ENCODE measurements around the gene PSMB10.

PSMB10 gene

DNA sequence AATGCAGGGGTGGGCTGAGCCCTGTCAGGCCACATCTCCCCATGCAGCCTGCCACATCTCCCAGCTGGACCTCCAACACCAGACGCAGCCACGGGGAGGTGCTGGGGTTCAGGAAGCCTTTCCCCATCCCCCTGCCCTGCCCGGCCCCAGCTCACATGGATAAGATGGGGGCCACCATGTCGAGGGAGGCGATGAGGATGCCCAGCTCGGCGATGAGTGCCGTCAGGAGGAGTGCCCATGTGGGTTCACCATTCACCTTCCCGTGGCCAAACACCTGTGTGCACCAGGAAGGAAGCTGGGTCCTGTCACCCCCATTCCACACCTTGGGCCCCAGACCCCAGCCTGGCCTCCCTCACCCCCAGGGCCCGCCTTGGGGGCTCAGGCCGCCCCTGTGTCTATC, 13.0 kb upstream of the PSMB10 start:
- H3K79me1 ChIP-seq (replicated peaks; ENCODE audit: low read length, poor library complexity, severe bottlenecking), result peaks cover 59% of the 10 kb centered on the region
- H3K4me2 ChIP-seq (ENCODE audit: low read length, poor library complexity, severe bottlenecking), result no peak overlapping the region
- H3K9ac ChIP-seq (ENCODE audit: low read length), result no peak overlapping the region
- H2AFZ ChIP-seq (ENCODE audit: low read depth, low read length), result no peak overlapping the region
- H4K8ac ChIP-seq (ENCODE audit: low read length), result no peak overlapping the region
- H2BK15ac ChIP-seq (ENCODE audit: low read depth, poor library complexity, severe bottlenecking), result no peak overlapping the region
- H2BK120ac ChIP-seq (ENCODE audit: low read depth, low read length), result no peak overlapping the region
- H3K9me3 ChIP-seq (ENCODE audit: control insufficient read depth, low read length), result no peaks in the 10 kb centered on the region
- H3K18ac ChIP-seq (ENCODE audit: low read depth in 1 of 2, low read length in 2 of 2), result no peak overlapping the region
- peaks cover 93% of the 10 kb centered on the region in 2 experiments for H3K36me3 ChIP-seq (ENCODE audit: control insufficient read depth in 1 of 2, insufficient read depth in 2 of 2, low read depth in 1 of 2, low read length in 2 of 2)
- no peak overlapping the region for H3K23ac ChIP-seq (ENCODE audit: low read length in 2 of 2)
- H3K27ac ChIP-seq (ENCODE audit: low read length, poor library complexity, severe bottlenecking), result no peak overlapping the region
- H3K4me3 ChIP-seq (ENCODE audit: insufficient read depth in 1 of 2, low read depth in 1 of 2, low read length in 2 of 2), result no peak overlapping the region
- H2AK5ac ChIP-seq (ENCODE audit: low read length, severe bottlenecking), result no peak overlapping the region
- no peak overlapping the region for H3K4ac ChIP-seq (ENCODE audit: low read depth in 1 of 2, low read length in 2 of 2)
- WGBS, result 97% methylated on average over 11 of the region's 11 CpGs
- H4K91ac ChIP-seq (ENCODE audit: low read length), result peak overlapping the region; percentile 21
- no peak overlapping the region for H2BK5ac ChIP-seq (ENCODE audit: low read depth, low read length, poor library complexity, severe bottlenecking)
- no peaks in the 10 kb centered on the region for H3K27me3 ChIP-seq (ENCODE audit: control insufficient read depth in 1 of 2, insufficient read depth in 1 of 2, low read length in 2 of 2)
- H3K14ac ChIP-seq (ENCODE audit: low read length in 2 of 2), result no peak overlapping the region
- H2BK12ac ChIP-seq (ENCODE audit: low read length in 2 of 2), result no peak overlapping the region
- peaks cover 6% of the 10 kb centered on the region for H3K4me1 ChIP-seq (ENCODE audit: control insufficient read depth, insufficient read depth, low read depth, low read length)
- DNase-seq, result no peak

DNA sequence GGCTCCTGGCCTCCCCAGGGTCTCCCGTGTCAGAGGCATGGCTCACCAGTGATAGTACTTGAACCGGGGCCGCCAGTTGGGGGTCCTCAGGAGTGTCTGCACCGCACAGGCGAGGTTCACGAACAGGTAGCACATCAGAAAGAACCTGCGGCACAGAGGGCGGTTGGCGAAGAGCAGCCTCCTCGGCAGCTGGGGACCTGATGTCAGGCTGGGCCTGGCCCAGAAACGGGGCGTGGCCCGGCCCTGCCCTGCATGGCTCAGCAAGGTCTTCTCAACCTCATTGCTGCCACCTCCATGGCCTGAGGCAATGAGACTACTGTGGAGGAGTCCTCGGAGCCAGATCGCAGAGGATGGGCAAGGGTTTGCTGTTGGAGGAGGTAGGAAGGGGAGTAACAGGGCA, 11.4 kb upstream of the PSMB10 start:
- no peak overlapping the region for H2BK120ac ChIP-seq (ENCODE audit: low read depth, low read length)

DNA sequence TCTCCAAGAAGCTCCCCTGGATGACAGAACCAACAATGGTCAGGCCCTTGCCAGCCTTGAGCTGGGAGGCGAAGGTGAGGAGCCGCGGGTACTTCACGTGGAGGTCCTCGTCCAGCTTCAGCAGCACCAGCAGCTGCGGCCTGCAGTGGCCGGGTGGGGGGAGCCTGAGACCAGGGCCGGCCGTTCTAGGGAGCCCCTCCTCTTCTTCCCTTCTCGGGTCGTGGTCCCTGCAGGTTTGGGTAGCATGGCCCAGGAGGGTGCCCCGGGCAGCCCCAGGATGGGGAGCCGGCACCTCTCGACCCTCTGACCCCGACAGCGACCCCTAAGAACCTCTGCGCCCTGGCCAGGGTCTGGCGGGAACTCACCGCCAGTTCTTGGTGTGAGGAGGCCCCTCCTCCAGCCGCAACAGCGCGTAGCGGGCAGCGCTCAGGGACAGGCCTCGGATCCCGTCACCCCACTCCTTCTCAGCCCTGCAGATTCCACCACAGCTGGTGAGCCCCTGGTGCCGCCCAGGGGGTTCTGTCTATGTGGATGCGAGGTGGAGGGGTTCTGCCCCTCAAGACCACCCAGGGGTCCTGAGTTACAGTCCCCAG, 10.4 kb upstream of the PSMB10 start:
- Histone ChIP-seq H2AK5ac (ENCODE audit: low read length, severe bottlenecking) (no peak overlapping the region), H3K27ac (ENCODE audit: low read length, poor library complexity, severe bottlenecking) (no peak overlapping the region), H3K18ac (ENCODE audit: low read depth in 1 of 2, low read length in 2 of 2) (no peak overlapping the region), H2BK15ac (ENCODE audit: low read depth, poor library complexity, severe bottlenecking) (no peak overlapping the region), H3K23ac (ENCODE audit: low read length in 2 of 2) (no peak overlapping the region), H3K4ac (ENCODE audit: low read depth in 1 of 2, low read length in 2 of 2) (no peak overlapping the region), H3K9me3 (ENCODE audit: control insufficient read depth, low read length) (no peaks in the 10 kb centered on the region), H2AFZ (ENCODE audit: low read depth, low read length) (no peak overlapping the region), H3K14ac (ENCODE audit: low read length in 2 of 2) (no peak overlapping the region), H3K4me2 (ENCODE audit: low read length, poor library complexity, severe bottlenecking) (no peak overlapping the region), H4K91ac (ENCODE audit: low read length) (no peak overlapping the region), H3K4me1 (ENCODE audit: control insufficient read depth, insufficient read depth, low read depth, low read length) (peaks cover 18% of the 10 kb centered on the region), H3K36me3 (ENCODE audit: control insufficient read depth in 1 of 2, insufficient read depth in 2 of 2, low read depth in 1 of 2, low read length in 2 of 2) (peaks cover 93 to 99% of the 10 kb centered on the region in 2 experiments), H2BK12ac (ENCODE audit: low read length in 2 of 2) (no peak overlapping the region), H4K8ac (ENCODE audit: low read length) (no peak overlapping the region), H2BK120ac (ENCODE audit: low read depth, low read length) (no peak overlapping the region), H2BK5ac (ENCODE audit: low read depth, low read length, poor library complexity, severe bottlenecking) (no peak overlapping the region), H3K79me1 (replicated peaks; ENCODE audit: low read length, poor library complexity, severe bottlenecking) (peaks cover 56% of the 10 kb centered on the region), H3K4me3 (ENCODE audit: insufficient read depth in 1 of 2, low read depth in 1 of 2, low read length in 2 of 2) (no peak overlapping the region), H3K9ac (ENCODE audit: low read length) (no peak overlapping the region), H3K27me3 (ENCODE audit: control insufficient read depth in 1 of 2, insufficient read depth in 1 of 2, low read length in 2 of 2) (no peaks in the 10 kb centered on the region)
- 97% methylated on average over 28 of the region's 28 CpGs for WGBS
- no peak for DNase-seq

More for the DNA sequence above, 11.4 kb upstream of the PSMB10 start:
- Histone ChIP-seq H3K4me2 (ENCODE audit: low read length, poor library complexity, severe bottlenecking) (no peak overlapping the region), H4K8ac (ENCODE audit: low read length) (no peak overlapping the region), H3K27me3 (ENCODE audit: control insufficient read depth in 1 of 2, insufficient read depth in 1 of 2, low read length in 2 of 2) (no peaks in the 10 kb centered on the region), H3K4me3 (ENCODE audit: insufficient read depth in 1 of 2, low read depth in 1 of 2, low read length in 2 of 2) (no peak overlapping the region), H3K36me3 (ENCODE audit: control insufficient read depth in 1 of 2, insufficient read depth in 2 of 2, low read depth in 1 of 2, low read length in 2 of 2) (peaks cover 89 to 99% of the 10 kb centered on the region in 2 experiments), H3K79me1 (replicated peaks; ENCODE audit: low read length, poor library complexity, severe bottlenecking) (peaks cover 55% of the 10 kb centered on the region), H3K23ac (ENCODE audit: low read length in 2 of 2) (no peak overlapping the region), H3K9me3 (ENCODE audit: control insufficient read depth, low read length) (no peaks in the 10 kb centered on the region), H2BK12ac (ENCODE audit: low read length in 2 of 2) (no peak overlapping the region), H3K18ac (ENCODE audit: low read depth in 1 of 2, low read length in 2 of 2) (no peak overlapping the region), H2AFZ (ENCODE audit: low read depth, low read length) (no peak overlapping the region), H3K14ac (ENCODE audit: low read length in 2 of 2) (no peak overlapping the region), H2BK5ac (ENCODE audit: low read depth, low read length, poor library complexity, severe bottlenecking) (no peak overlapping the region), H2AK5ac (ENCODE audit: low read length, severe bottlenecking) (no peak overlapping the region), H3K4ac (ENCODE audit: low read depth in 1 of 2, low read length in 2 of 2) (no peak overlapping the region), H3K27ac (ENCODE audit: low read length, poor library complexity, severe bottlenecking) (no peak overlapping the region), H2BK15ac (ENCODE audit: low read depth, poor library complexity, severe bottlenecking) (no peak overlapping the region), H4K91ac (ENCODE audit: low read length) (no peak overlapping the region), H3K4me1 (ENCODE audit: control insufficient read depth, insufficient read depth, low read depth, low read length) (peaks cover 16% of the 10 kb centered on the region), H3K9ac (ENCODE audit: low read length) (no peak overlapping the region)
- no peak for DNase-seq
- 98% methylated on average over 15 of the region's 15 CpGs for WGBS

DNA sequence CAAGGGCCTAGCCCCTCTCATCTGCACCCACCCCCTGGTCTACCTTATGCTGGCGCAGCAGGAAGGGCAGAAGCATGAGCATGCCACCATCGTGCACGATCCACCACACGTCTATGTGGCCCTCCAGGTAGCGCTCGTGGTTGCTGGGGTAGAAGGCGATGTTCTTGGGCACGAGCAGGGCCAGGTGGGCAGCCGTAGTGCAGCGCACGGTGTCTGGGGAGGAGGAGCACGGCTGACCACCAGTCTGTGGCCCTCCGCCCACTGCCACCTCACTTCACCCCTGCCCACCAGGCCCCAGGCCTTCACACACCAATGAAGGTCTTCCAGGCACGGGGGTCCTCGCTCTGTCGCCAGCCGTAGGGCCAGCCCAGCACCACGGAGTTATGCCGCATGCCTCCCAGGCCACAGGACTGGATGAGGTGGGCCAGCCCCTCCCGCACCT, 9.5 kb upstream of the PSMB10 start:
- Histone ChIP-seq H3K27me3 (ENCODE audit: control insufficient read depth in 1 of 2, insufficient read depth in 1 of 2, low read length in 2 of 2) (no peaks in the 10 kb centered on the region), H3K9ac (ENCODE audit: low read length) (no peak overlapping the region), H3K27ac (ENCODE audit: low read length, poor library complexity, severe bottlenecking) (no peak overlapping the region), H2BK120ac (ENCODE audit: low read depth, low read length) (no peak overlapping the region), H3K4me1 (ENCODE audit: control insufficient read depth, insufficient read depth, low read depth, low read length) (peaks cover 18% of the 10 kb centered on the region), H3K79me1 (replicated peaks; ENCODE audit: low read length, poor library complexity, severe bottlenecking) (peaks cover 53% of the 10 kb centered on the region), H3K36me3 (ENCODE audit: control insufficient read depth in 1 of 2, insufficient read depth in 2 of 2, low read depth in 1 of 2, low read length in 2 of 2) (peaks cover 93 to 99% of the 10 kb centered on the region in 2 experiments), H4K91ac (ENCODE audit: low read length) (peak overlapping the region; percentile 12), H3K23ac (ENCODE audit: low read length in 2 of 2) (no peak overlapping the region), H3K4me3 (ENCODE audit: insufficient read depth in 1 of 2, low read depth in 1 of 2, low read length in 2 of 2) (no peak overlapping the region), H3K14ac (ENCODE audit: low read length in 2 of 2) (no peak overlapping the region), H3K9me3 (ENCODE audit: control insufficient read depth, low read length) (no peaks in the 10 kb centered on the region), H2AK5ac (ENCODE audit: low read length, severe bottlenecking) (no peak overlapping the region), H2BK15ac (ENCODE audit: low read depth, poor library complexity, severe bottlenecking) (no peak overlapping the region), H3K18ac (ENCODE audit: low read depth in 1 of 2, low read length in 2 of 2) (no peak overlapping the region), H2AFZ (ENCODE audit: low read depth, low read length) (no peak overlapping the region), H2BK5ac (ENCODE audit: low read depth, low read length, poor library complexity, severe bottlenecking) (no peak overlapping the region), H4K8ac (ENCODE audit: low read length) (peak overlapping the region; percentile 25), H3K4ac (ENCODE audit: low read depth in 1 of 2, low read length in 2 of 2) (no peak overlapping the region), H2BK12ac (ENCODE audit: low read length in 2 of 2) (no peak overlapping the region), H3K4me2 (ENCODE audit: low read length, poor library complexity, severe bottlenecking) (no peak overlapping the region)
- WGBS, result 97% methylated on average over 18 of the region's 20 CpGs
- no peak for DNase-seq

All from mesenchymal stem cell (in vitro differentiated cells and primary cell).